Adipocyte (in vitro differentiated cells): ENCODE results near the gene RITA1.
"Not testable (repeated sequence)": the region's sequence is repeated elsewhere in the genome, so short reads cannot be mapped to it uniquely, and the experiment has no call there.

Source experiments
- DNase-seq: peaks from one replicate; pipeline ENCODE4 v3.0.0-alpha.2; 2015; ENCODE audit warnings: low read depth
- H3K27me3 ChIP-seq: replicated peaks from 2 replicates; pipeline ENCODE4 v1.7.0; 2013; ENCODE audit warnings: mild to moderate bottlenecking, low read length, moderate library complexity; ENCODE audit not compliant: control insufficient read depth, insufficient read depth
- H3K36me3 ChIP-seq: 2 replicates; pipeline ENCODE4 v1.7.0; 2013; ENCODE audit warnings: low read length, mild to moderate bottlenecking, moderate library complexity; ENCODE audit not compliant: control insufficient read depth, insufficient read depth, severe bottlenecking
- H3K4me1 ChIP-seq: 2 replicates; pipeline ENCODE4 v1.7.0; 2013; ENCODE audit warnings: mild to moderate bottlenecking, low read length, moderate library complexity; ENCODE audit not compliant: control insufficient read depth, insufficient read depth
- H3K4me3 ChIP-seq: 2 replicates; pipeline ENCODE4 v1.7.0; 2013; ENCODE audit warnings: mild to moderate bottlenecking, low read length, moderate library complexity
- H3K9ac ChIP-seq: 2 replicates; pipeline ENCODE4 v1.7.0; 2013; ENCODE audit warnings: mild to moderate bottlenecking, low read length, moderate library complexity
- H3K9me3 ChIP-seq: 2 replicates; pipeline ENCODE4 v1.7.0; 2013; ENCODE audit warnings: mild to moderate bottlenecking, low read length, moderate library complexity; ENCODE audit not compliant: control insufficient read depth

The RITA1 gene

GRCh38 chr12:113197518-113198077 is 12.1 kb downstream of the RITA1 start:
- Histone ChIP-seq H3K9me3 (no peaks in the 10 kb centered on the region), H3K4me3 (no peak overlapping the region), H3K27me3 (no peaks in the 10 kb centered on the region), H3K36me3 (peaks cover 3% of the 10 kb centered on the region), H3K4me1 (peaks cover 19% of the 10 kb centered on the region), H3K9ac (no peak overlapping the region)
- DNase-seq: no peak

GRCh38 chr12:113198296-113198695 is 12.8 kb downstream of the RITA1 start:
- Histone ChIP-seq H3K4me3 (no peak overlapping the region), H3K9me3 (no peaks in the 10 kb centered on the region), H3K36me3 (no peaks in the 10 kb centered on the region), H3K9ac (no peak overlapping the region), H3K4me1 (peaks cover 19% of the 10 kb centered on the region), H3K27me3 (no peaks in the 10 kb centered on the region)
- DNase-seq: peak; percentile 13

- DNase-seq: no peak
- no peaks in the 10 kb centered on the region for H3K27me3 ChIP-seq
- H3K4me3 ChIP-seq: no peak overlapping the region
- no peak overlapping the region for H3K9ac ChIP-seq
- H3K9me3 ChIP-seq: no peaks in the 10 kb centered on the region
- peaks cover 6% of the 10 kb centered on the region for H3K4me1 ChIP-seq
- no peaks in the 10 kb centered on the region for H3K36me3 ChIP-seq
These were observed 14.7 kb downstream of the RITA1 start for GRCh38 chr12:113200021-113200797.

- no peak for DNase-seq
- peaks cover 5% of the 10 kb centered on the region for H3K4me1 ChIP-seq
- H3K9ac ChIP-seq: no peak overlapping the region
- no peaks in the 10 kb centered on the region for H3K9me3 ChIP-seq
- H3K36me3 ChIP-seq: no peaks in the 10 kb centered on the region
- H3K27me3 ChIP-seq: no peaks in the 10 kb centered on the region
- no peak overlapping the region for H3K4me3 ChIP-seq
These were observed 16.0 kb downstream of the RITA1 start for GRCh38 chr12:113201187-113202177.

GRCh38 chr12:113202300-113203075 is 17.0 kb downstream of the RITA1 start:
- Histone ChIP-seq H3K27me3 (no peaks in the 10 kb centered on the region), H3K36me3 (no peaks in the 10 kb centered on the region), H3K4me1 (peaks cover 5% of the 10 kb centered on the region), H3K9me3 (no peaks in the 10 kb centered on the region), H3K9ac (no peak overlapping the region), H3K4me3 (no peak overlapping the region)
- no peak for DNase-seq

GRCh38 chr12:113203852-113204760 is 18.6 kb downstream of the RITA1 start:
- Histone ChIP-seq H3K27me3 (no peaks in the 10 kb centered on the region), H3K4me1 (peaks cover 5% of the 10 kb centered on the region), H3K9me3 (no peaks in the 10 kb centered on the region), H3K36me3 (no peaks in the 10 kb centered on the region), H3K9ac (no peak overlapping the region), H3K4me3 (no peak overlapping the region)
- peak; percentile 19 for DNase-seq

GRCh38 chr12:113204804-113205203 is 19.3 kb downstream of the RITA1 start:
- Histone ChIP-seq H3K9me3 (no peaks in the 10 kb centered on the region), H3K27me3 (no peaks in the 10 kb centered on the region), H3K9ac (no peak overlapping the region), H3K36me3 (no peaks in the 10 kb centered on the region), H3K4me3 (no peak overlapping the region), H3K4me1 (peaks cover 5% of the 10 kb centered on the region)
- DNase-seq: no peak

- not testable (repeated sequence) for H3K27me3 ChIP-seq, H3K9ac ChIP-seq, H3K9me3 ChIP-seq, H3K4me3 ChIP-seq, H3K36me3 ChIP-seq, H3K4me1 ChIP-seq, DNase-seq
These were observed 21.3 kb downstream of the RITA1 start for GRCh38 chr12:113206802-113207201.

- H3K9me3 ChIP-seq: no peaks in the 10 kb centered on the region
- no peak for DNase-seq
- no peaks in the 10 kb centered on the region for H3K27me3 ChIP-seq
- no peak overlapping the region for H3K9ac ChIP-seq
- H3K36me3 ChIP-seq: no peaks in the 10 kb centered on the region
- H3K4me3 ChIP-seq: no peak overlapping the region
- peaks cover 5% of the 10 kb centered on the region for H3K4me1 ChIP-seq
These were observed 22.1 kb downstream of the RITA1 start for GRCh38 chr12:113207613-113208040.
